Uterus (tissue), 4 donors: ENCODE data around the gene GFPT2. TPM values are rescaled to one million over a fixed set of nuclear protein-coding genes. Genes with fewer than 3 reads are reported as not detected.

ENCODE experiments used
- DNase-seq, 2 donors: peaks; one replicate each; pipeline ENCODE4 v3.0.0-alpha.2; 2019 to 2020
- H3K27ac ChIP-seq, 2 donors: fragments of 200-600 bp; sonication (generic); 1 replicate in 1 of 2; 2 replicates in 1 of 2; pipeline ENCODE4 v1.5.1; 2016 to 2018
- H3K27me3 ChIP-seq, 2 donors: fragments of 200-600 bp; sonication (generic); one replicate each; pipeline ENCODE4 v1.5.1; 2018 to 2019; ENCODE audit warnings: control low read depth in 1 of 2
- H3K36me3 ChIP-seq, 2 donors: fragments of 200-600 bp; sonication (generic); one replicate each; pipeline ENCODE4 v1.5.1; 2019; ENCODE audit warnings: control low read depth in 1 of 2
- H3K4me1 ChIP-seq, 2 donors: fragments of 200-600 bp; sonication (generic); one replicate each; pipeline ENCODE4 v1.5.1; 2018 to 2019; ENCODE audit warnings: control low read depth in 1 of 2
- H3K4me3 ChIP-seq, 2 donors: fragments of 200-600 bp; sonication (generic); 1 replicate in 1 of 2; 2 replicates in 1 of 2; pipeline ENCODE4 v1.5.1; 2018 to 2019; ENCODE audit warnings: mild to moderate bottlenecking in 1 of 2
- H3K9me3 ChIP-seq, 2 donors: fragments of 200-600 bp; sonication (generic); one replicate each; pipeline ENCODE4 v1.5.1; 2019; ENCODE audit warnings: control low read depth in 1 of 2
- CTCF ChIP-seq, 4 experiments: fragments of 200-600 bp in 2 of 4; fragments of 450-650 bp in 2 of 4; sonication (generic) in 2 of 4; IDR thresholded peaks; one replicate each; pipeline ENCODE4 v1.5.1; 2016 to 2019; ENCODE audit warnings: antibody characterized with exemption in 4 of 4, mild to moderate bottlenecking in 2 of 4, moderate library complexity in 1 of 4
- POLR2A ChIP-seq, 2 donors: fragments of 450-650 bp; IDR thresholded peaks; one replicate each; pipeline ENCODE4 v1.6.1; 2016; ENCODE audit warnings: antibody characterized with exemption in 2 of 2, mild to moderate bottlenecking in 1 of 2, moderate library complexity in 1 of 2
- intact Hi-C: fragments of 100-400 bp; cut with DNase I; formaldehyde crosslinking; loops from one replicate; pipeline ENCODE4 v1.15.1; 2023; ENCODE audit warnings: low total_unique reads
- total RNA-seq, 4 donors: library from RNA; depleted of rRNA in 3 of 4; stranded (reverse); fragments of >200 nt in 3 of 4; gene quantifications; one replicate each; pipeline versions ENCODE4 v1.1.0 to v1.2.4, GENCODE V29; 2014 to 2023
- donor health status: DM: yes; HTN: yes; CAD: no.

GFPT2 gene
- total RNA-seq, 4 donors from 2014 or later = 18.2 to 118 (median 47.8) TPM

- TF ChIP-seq POLR2A (IDR thresholded peaks at IDR 0.05) = no peak
- no peak for TF ChIP-seq CTCF (IDR thresholded peaks at IDR 0.05)
- Histone ChIP-seq H3K27ac (no peak overlapping the region), H3K27me3 (no peaks in the 10 kb centered on the region), H3K4me1 (no peaks in the 10 kb centered on the region), H3K4me3 (no peak overlapping the region), H3K9me3 (no peaks in the 10 kb centered on the region), H3K36me3 (no peaks in the 10 kb centered on the region)
- no peak for DNase-seq
- intact Hi-C loops = no loop called here
Measured at GRCh38 chr5:180304431-180305375, 48.4 kb downstream of the GFPT2 start.

DNA sequence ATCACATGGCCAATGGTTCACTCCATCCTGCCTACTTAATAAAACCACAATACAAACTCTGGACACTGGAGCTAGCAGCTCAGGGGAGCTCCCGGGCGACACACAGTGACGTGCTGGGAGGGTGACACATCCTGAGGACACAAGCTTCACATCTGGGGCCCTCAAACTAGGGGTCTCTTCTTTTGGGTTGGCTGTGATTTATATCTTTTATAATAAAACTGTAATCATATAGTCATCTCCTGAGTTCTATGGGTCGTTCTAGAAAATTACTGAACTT is 49.2 kb downstream of the GFPT2 start:
- H3K36me3 ChIP-seq = no peaks in the 10 kb centered on the region
- H3K4me3 ChIP-seq = no peak overlapping the region
- H3K27me3 ChIP-seq = no peaks in the 10 kb centered on the region
- DNase-seq = no peak
- no peaks in the 10 kb centered on the region for H3K9me3 ChIP-seq
- H3K4me1 ChIP-seq = no peaks in the 10 kb centered on the region
- TF ChIP-seq CTCF (IDR thresholded peaks at IDR 0.05) (no peak), POLR2A (IDR thresholded peaks at IDR 0.05) (no peak)
- intact Hi-C loops = no loop called here
- no peak overlapping the region for H3K27ac ChIP-seq

GRCh38 chr5:180303226-180304015 is 49.7 kb downstream of the GFPT2 start:
- no peak for DNase-seq
- intact Hi-C loops = no loop called here
- TF ChIP-seq POLR2A (IDR thresholded peaks at IDR 0.05) (no peak), CTCF (IDR thresholded peaks at IDR 0.05) (no peak)
- Histone ChIP-seq H3K4me1 (no peaks in the 10 kb centered on the region), H3K4me3 (no peak overlapping the region), H3K36me3 (no peaks in the 10 kb centered on the region), H3K27ac (no peak overlapping the region), H3K27me3 (no peaks in the 10 kb centered on the region), H3K9me3 (no peaks in the 10 kb centered on the region)

GRCh38 chr5:180302256-180302655 is 50.9 kb downstream of the GFPT2 start:
- Histone ChIP-seq H3K9me3 (no peaks in the 10 kb centered on the region), H3K4me3 (no peak overlapping the region), H3K27ac (no peak overlapping the region), H3K27me3 (no peaks in the 10 kb centered on the region), H3K36me3 (no peaks in the 10 kb centered on the region), H3K4me1 (no peaks in the 10 kb centered on the region)
- DNase-seq = no peak
- intact Hi-C loops = no loop called here
- TF ChIP-seq POLR2A (IDR thresholded peaks at IDR 0.05) (no peak), CTCF (IDR thresholded peaks at IDR 0.05) (no peak)

- H3K4me1 ChIP-seq = no peaks in the 10 kb centered on the region
- TF ChIP-seq POLR2A (IDR thresholded peaks at IDR 0.05) (no peak), CTCF (IDR thresholded peaks at IDR 0.05) (no peak)
- no peak overlapping the region for H3K4me3 ChIP-seq
- no peaks in the 10 kb centered on the region for H3K27me3 ChIP-seq
- no peaks in the 10 kb centered on the region for H3K9me3 ChIP-seq
- DNase-seq = no peak
- H3K36me3 ChIP-seq = no peaks in the 10 kb centered on the region
- no peak overlapping the region for H3K27ac ChIP-seq
- intact Hi-C loops = no loop called here
Measured at GRCh38 chr5:180301253-180301652, 51.9 kb downstream of the GFPT2 start.
